GM19455 (cell line): ENCODE measurements around the gene EIF1.

Experiments used
- ATAC-seq: cut with Tn5 transposase; IDR thresholded peaks from one replicate; pipeline ENCODE4 v1.9.1; 2021; ENCODE audit not compliant: unreplicated experiment

The EIF1 gene

DNA sequence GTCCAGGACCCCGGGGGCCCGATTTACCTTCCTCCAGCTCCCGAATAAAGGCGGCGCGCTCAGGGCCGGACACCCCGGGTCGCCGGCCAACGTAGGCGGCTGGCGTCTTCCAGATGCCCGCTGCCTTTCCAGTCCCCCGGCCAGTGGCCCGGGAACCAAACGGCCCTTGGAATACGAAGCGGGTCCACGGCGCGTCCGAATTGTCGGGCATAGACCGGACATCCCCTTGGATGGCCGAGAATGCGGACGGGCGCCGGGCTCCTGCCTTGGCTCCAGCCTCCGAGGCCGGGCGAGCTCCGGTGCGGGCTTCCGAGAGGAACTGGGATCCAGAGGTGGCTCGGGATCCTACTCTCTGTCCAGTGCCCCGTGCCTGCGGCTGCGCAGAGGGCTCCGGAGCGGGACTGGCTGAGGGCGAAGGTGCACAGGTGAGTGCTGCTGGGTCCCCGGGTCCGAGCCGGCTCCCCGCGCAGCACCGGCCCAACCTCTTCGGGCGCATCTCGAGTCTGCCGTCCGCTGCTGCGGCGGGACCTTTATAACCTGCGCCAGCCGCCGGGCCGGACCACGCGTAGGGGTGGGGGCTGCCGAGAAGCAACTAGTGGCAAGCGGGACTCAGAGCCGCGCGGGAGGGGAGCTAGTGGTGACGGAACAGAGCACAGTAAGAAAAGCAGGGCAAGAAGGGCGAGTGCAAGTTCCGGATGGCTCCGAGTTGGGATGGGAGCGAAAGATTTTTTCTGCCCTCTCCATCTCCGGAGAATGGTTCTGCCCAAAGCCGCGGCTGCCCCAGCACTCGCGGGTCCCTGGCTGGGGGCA, 45.7 kb downstream of the EIF1 start, which contains the start of gene HAP1:
Gene HAP1, minus strand, starts transcription at position 505 of the 810 bp plus-strand sequence. Its CDS starts 9 bp downstream, at position 496.
- no peak for ATAC-seq

DNA sequence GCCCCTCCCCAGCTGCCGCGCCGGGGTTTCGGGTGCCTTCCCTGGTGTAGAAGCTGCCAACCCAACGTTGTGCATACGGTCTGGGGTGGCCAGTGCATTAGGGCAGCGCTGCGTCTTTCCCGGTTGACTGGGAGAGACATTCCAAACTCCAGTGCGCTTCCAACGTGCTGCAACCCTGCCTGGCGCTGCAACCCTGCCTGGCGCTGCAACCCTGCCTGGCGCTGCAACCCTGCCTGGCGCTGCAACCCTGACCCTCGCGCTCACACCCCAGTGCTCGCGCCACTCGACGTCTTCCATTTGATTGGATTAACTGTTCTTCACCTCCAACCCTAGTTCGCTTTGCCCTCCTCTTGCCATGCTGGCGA, 46.2 kb downstream of the EIF1 start:
- ATAC-seq, result no peak

DNA sequence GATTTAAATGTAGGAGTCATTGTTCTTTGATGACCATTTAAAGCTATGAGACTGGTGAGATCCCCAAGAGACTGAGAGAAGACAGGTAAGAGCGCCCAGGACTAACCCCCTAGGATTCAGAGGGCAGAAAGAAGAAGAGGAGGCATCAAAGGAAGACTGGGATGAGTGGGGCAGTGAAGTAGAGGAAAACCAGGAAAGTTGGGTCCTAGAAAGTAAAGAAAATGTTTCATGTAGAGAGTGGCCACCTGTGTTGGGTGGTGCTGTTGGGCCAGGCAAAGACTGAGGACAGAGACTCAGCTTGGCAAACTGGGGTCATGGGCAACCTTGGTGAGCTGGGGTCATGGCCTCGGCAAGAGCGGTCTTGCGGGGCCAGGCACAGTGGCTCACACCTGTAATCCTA, 47.1 kb downstream of the EIF1 start:
- no peak for ATAC-seq

DNA sequence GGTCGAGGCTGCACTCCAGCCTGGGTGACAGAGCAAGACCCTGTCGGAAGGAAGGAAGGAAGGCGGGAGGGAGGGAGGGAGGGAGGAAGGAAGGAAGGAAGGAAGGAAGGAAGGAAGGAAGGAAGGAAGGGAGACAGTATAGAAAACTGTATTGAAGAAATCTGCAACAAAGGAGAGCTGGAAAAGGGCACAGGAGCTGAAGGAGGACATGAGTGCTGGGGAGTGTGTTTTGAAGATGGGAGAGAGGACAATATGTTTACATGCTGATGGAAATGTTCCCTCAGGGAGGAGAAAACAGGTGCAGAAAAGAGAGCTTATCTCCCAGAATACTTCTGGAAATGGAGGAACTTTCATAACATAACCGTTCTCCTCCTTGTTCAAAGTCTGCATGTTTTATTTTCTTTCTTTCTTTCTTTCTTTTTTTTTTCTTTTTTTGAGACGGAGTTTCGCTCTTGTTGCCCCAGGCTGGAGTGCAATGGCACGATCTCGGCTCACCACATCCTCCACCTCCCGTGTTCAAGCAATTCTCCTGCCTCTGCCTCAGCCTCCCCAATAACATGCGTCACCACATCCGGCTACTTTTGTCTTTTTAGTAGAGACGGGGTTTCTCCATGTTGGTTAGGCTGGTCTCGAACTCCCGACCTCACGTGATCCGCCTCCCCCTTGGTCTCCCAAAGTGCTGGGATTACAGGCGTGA, 48.4 kb downstream of the EIF1 start:
- ATAC-seq, result no peak

DNA sequence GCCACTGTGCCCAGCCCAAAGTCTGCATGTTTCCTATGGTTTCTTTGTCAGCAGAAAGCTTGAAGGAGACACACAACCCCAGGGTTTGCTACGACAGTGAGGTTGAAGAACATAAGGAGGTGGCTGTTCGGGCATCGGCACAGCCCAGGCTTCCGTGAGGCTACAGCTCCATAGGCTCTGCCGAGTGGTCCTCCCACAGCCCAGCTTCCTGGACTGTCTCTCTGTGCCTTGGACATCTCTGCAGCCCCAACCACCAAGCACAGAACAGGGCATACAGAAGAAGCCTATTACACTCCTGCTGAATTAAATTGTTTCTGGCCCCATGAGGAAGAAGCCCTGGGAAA, 49.0 kb downstream of the EIF1 start:
- no peak for ATAC-seq

DNA sequence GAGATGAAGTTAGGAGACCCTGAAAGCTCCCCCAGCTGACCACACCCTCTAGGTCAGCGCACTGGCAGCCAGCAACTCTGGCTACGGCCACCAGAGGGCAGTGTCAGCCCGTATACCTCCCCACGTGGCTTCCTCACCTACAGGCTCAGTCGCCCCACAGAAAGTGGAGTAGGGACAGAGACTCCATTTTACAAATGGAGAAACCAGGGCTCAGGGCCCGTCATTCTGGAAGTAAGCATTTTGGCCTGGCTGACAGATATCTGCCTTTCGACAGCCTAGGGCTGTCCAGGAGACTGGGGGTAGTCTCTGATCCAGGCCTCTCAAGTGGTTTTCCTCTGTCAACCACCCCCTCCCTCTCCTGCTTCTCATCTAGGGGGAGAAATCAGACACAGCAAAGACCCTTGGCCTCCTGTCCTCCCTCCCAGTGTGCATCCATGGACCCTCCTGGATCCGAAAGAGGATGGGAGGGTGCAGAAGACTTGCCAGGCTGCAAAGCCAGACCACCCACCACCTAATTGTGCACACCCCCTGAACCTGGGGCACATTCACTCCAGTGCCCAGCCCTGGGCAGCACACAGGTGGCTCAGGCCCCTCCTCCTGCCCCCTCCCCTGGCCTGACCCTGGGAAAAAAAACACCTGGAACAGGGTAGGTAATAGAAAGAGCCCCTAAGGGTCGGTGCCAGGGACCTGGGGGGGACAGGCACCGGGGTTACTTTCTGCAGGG, 49.6 kb downstream of the EIF1 start:
- no peak for ATAC-seq

DNA sequence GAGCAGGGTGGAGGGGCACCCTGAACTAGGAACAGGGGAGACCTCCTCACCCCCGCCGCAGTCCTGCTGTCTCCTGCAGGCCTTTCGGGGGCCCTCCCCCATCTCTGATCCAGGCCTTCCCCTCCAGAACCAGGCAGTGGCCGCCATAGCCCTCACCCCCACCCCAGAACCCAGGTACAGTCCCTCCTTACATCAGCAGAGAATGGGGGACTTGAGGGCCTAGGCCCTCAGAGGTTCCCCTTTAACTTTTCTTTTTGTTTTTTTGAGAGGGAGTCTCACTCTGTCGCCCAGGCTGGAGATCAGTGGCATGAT, 50.1 kb downstream of the EIF1 start:
- ATAC-seq, result no peak

DNA sequence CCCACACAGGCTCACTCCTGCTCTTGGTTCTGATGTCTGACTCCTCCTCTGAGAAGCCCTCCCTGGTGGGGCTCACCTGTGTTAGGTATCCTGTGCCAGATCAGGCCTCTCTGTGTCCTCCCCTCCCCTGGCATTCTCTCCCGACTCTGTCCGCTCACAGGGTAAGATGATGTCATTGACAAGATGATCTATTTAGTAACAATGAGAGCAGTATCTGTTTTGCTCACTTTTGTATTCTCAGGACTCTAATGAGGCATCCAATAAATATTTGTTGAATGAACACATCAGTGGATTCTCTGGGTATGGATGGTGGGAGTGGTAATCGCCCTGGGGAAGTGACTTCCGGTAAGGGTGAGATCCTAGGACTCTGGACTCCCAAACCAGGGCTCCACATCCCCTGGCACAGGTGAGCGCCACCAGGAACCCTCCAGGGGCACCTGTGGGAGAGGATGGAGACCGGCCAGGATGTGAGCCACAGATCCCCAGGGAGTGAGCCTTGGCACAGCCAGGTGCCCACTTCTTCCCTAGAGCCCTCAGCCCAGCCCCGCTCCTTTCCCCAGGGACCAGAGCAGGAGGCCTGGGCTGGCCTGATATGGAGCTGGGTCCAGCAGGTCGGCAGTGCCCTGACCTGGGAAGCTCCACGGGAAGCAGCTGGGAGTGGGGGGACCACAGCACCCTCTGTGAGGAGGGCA, 51.1 kb downstream of the EIF1 start:
- ATAC-seq, result no peak

DNA sequence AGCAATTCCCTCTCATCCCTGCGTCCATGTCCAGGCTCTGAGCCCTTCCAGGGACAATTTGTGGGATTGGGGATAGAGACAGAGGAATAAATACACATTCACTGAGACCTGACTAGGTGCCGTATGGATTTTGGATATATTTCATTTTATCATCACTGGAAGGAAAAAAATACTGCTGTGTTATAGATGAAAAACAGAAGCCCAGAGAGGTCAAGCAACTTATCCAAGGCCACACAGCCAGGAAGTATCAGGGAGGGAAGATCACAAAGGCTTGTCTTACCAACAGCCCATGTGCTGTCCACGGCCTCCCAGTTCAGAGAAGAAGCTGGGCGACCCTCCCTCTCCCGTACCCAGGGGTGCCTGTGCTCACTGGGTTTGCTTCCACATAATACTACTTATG, 51.8 kb downstream of the EIF1 start:
- ATAC-seq, result no peak

DNA sequence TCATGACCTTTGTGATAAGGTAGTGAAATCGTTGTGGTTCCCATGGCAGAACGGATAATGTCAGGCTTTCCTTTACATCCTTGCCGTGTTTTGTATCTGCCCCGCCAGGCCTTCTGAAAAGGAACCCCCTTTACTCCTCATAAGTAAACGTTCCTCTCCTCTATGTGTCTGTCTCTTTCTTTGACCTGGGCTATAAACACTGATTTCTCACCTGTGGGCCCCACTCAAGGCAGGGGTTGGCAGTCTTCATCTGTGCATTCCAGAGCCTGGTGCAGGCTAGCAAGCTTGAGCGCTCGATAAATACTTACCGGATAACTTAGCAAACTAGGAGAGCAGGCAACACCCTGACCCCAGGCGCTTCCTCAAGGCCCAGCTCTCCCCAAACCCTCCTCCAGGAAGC, 53.0 kb downstream of the EIF1 start:
- ATAC-seq, result no peak
